GM21717 (cell line): ENCODE data around the gene PSMC3.
A peak's percentile ranks its signal among the peaks of the same experiment; 100 is the strongest.

Experiments used
- ATAC-seq: cut with Tn5 transposase; IDR thresholded peaks from one replicate; pipeline ENCODE4 v1.9.1; 2021; ENCODE audit warnings: mild to moderate bottlenecking, moderate library complexity; ENCODE audit not compliant: unreplicated experiment

Gene PSMC3

GRCh38 chr11:47395223-47396048, 30.8 kb downstream of the PSMC3 start:
- ATAC-seq = no peak

- no peak for ATAC-seq
These were observed 31.7 kb downstream of the PSMC3 start for GRCh38 chr11:47394322-47395222.

GRCh38 chr11:47394050-47394321, 32.3 kb downstream of the PSMC3 start:
- no peak for ATAC-seq

GRCh38 chr11:47393163-47394049, 32.8 kb downstream of the PSMC3 start:
- ATAC-seq = no peak

- ATAC-seq = no peak
These were observed 33.6 kb downstream of the PSMC3 start for GRCh38 chr11:47392546-47393162.

- ATAC-seq = no peak
These were observed 34.4 kb downstream of the PSMC3 start for GRCh38 chr11:47391711-47392432.

GRCh38 chr11:47391077-47391583, 35.1 kb downstream of the PSMC3 start:
- peak; percentile 47 for ATAC-seq

- no peak for ATAC-seq
These were observed 35.8 kb downstream of the PSMC3 start for GRCh38 chr11:47390422-47390760.

- no peak for ATAC-seq
These were observed 36.4 kb downstream of the PSMC3 start for GRCh38 chr11:47389577-47390421.

GRCh38 chr11:47388697-47389576, 37.3 kb downstream of the PSMC3 start:
- ATAC-seq = no peak

GRCh38 chr11:47387944-47388696, 38.1 kb downstream of the PSMC3 start:
- ATAC-seq = no peak

GRCh38 chr11:47384498-47384897, 41.7 kb downstream of the PSMC3 start:
- ATAC-seq = no peak

GRCh38 chr11:47383071-47383470, 43.2 kb downstream of the PSMC3 start:
- no peak for ATAC-seq

GRCh38 chr11:47380078-47380477, 46.2 kb downstream of the PSMC3 start:
- ATAC-seq = no peak

GRCh38 chr11:47379317-47379716, 46.9 kb downstream of the PSMC3 start:
- no peak for ATAC-seq

- ATAC-seq = no peak
These were observed 47.4 kb downstream of the PSMC3 start for GRCh38 chr11:47378836-47379170.

GRCh38 chr11:47378010-47378835, 48.0 kb downstream of the PSMC3 start, which contains the start of gene SPI1:
Gene SPI1 (minus strand): TSS chr11:47378547. CDS start chr11:47378353, 194 bp downstream.
- peak; percentile 82 for ATAC-seq
